ENCODE data around the gene KIRREL2. TPM values are rescaled to one million over a fixed set of nuclear protein-coding genes. Genes with fewer than 3 reads are reported as not detected.

Gene KIRREL2
- total and polyA plus RNA-seq, 4 donors: not detected

GRCh38 chr19:35904311-35905068 lies 47.8 kb downstream of the KIRREL2 start (continued):
- TF ChIP-seq TAF1 (conservative IDR thresholded peaks at IDR 0.05): no peak

GRCh38 chr19:35905178-35905727 lies 48.5 kb downstream of the KIRREL2 start:
- Histone ChIP-seq H3K27ac (ENCODE audit: low read depth in 1 of 2, low read length in 2 of 2) (peak overlapping the region; percentile 63 to 78), H3K4me3 (ENCODE audit: low read depth in 1 of 3, low read length in 3 of 3) (no peak overlapping the region), H3K9ac (ENCODE audit: low read depth in 1 of 2, low read length in 2 of 2) (no peak overlapping the region)

More at GRCh38 chr19:35905178-35905727, 48.5 kb downstream of the KIRREL2 start:
- no peak for DNase-seq (ENCODE audit: low spot score)
- Histone ChIP-seq H3K27me3 (ENCODE audit: control insufficient read depth in 4 of 4, insufficient read depth in 4 of 4, low read length in 3 of 4) (no peaks in the 10 kb centered on the region), H3K36me3 (ENCODE audit: control insufficient read depth in 4 of 4, insufficient read depth in 3 of 4, low read depth in 1 of 4, low read length in 3 of 4) (no peaks in the 10 kb centered on the region), H3K4me1 (ENCODE audit: control insufficient read depth in 4 of 4, insufficient read depth in 4 of 4, low read length in 3 of 4) (peaks cover 0 to 4% (median 0%) of the 10 kb centered on the region in 4 donors), H3K9me3 (ENCODE audit: control insufficient read depth in 4 of 4, low read length in 3 of 4) (no peaks in the 10 kb centered on the region)
- TF ChIP-seq HNF4A (conservative IDR thresholded peaks at IDR 0.05): no peak
- TF ChIP-seq CTCF (IDR thresholded peaks at IDR 0.05; ENCODE audit: low read depth, low read length, missing input control): no peak
- TF ChIP-seq YY1 (IDR thresholded peaks at IDR 0.05): no peak
- no peak for TF ChIP-seq GABPA (IDR thresholded peaks at IDR 0.05 in 1 of 2, conservative IDR thresholded peaks at IDR 0.05 in 1 of 2)
- no peak for TF ChIP-seq EGR1 (IDR thresholded peaks at IDR 0.05; ENCODE audit: low read depth in 2 of 2)
- no peak for TF ChIP-seq ATF3 (IDR thresholded peaks at IDR 0.05)
- TF ChIP-seq SP1 (IDR thresholded peaks at IDR 0.05): no peak
- TF ChIP-seq JUND (IDR thresholded peaks at IDR 0.05): no peak
- TF ChIP-seq REST (IDR thresholded peaks at IDR 0.05): no peak
- TF ChIP-seq NR2F2 (IDR thresholded peaks at IDR 0.05): no peak
- TF ChIP-seq ZBTB33 (IDR thresholded peaks at IDR 0.05): no peak
- no peak for TF ChIP-seq TAF1 (conservative IDR thresholded peaks at IDR 0.05)
- TF ChIP-seq FOXA2 (IDR thresholded peaks at IDR 0.05): no peak
- TF ChIP-seq RXRA (IDR thresholded peaks at IDR 0.05): no peak
- 86% methylated on average over 6 of the region's 6 CpGs for WGBS

All from liver (tissue), 9 donors.